IPS DF 6.9 (cell line): ENCODE data around the gene CRNKL1.
A peak's percentile ranks its signal among the peaks of the same experiment; 100 is the strongest.

Source experiments
- DNase-seq: peaks from one replicate; pipeline ENCODE4 v3.0.0-alpha.2; 2013; ENCODE audit warnings: low read depth, low spot score
- H3K27ac ChIP-seq: one replicate; pipeline ENCODE4 v1.5.1; 2013; ENCODE audit warnings: low read length, control low read depth
- H3K27me3 ChIP-seq: 2 replicates; pipeline ENCODE4 v1.6.1; 2013; ENCODE audit warnings: mild to moderate bottlenecking, low read length; ENCODE audit not compliant: control insufficient read depth, insufficient read depth
- H3K36me3 ChIP-seq: 2 replicates; pipeline ENCODE4 v1.6.1; 2013; ENCODE audit warnings: low read length; ENCODE audit not compliant: control insufficient read depth, insufficient read depth
- H3K4me1 ChIP-seq: 2 replicates; pipeline ENCODE4 v1.6.1; 2013; ENCODE audit warnings: low read length; ENCODE audit not compliant: control insufficient read depth, insufficient read depth
- H3K4me3 ChIP-seq: 2 replicates; pipeline ENCODE4 v1.5.1; 2013; ENCODE audit warnings: mild to moderate bottlenecking, low read length
- H3K9me3 ChIP-seq: 2 replicates; pipeline ENCODE4 v1.6.1; 2013; ENCODE audit warnings: low read length, inconsistent platforms; ENCODE audit not compliant: control insufficient read depth, insufficient read depth
- WGBS: extraction: QIAGEN DNeasy Blood & Tissue Kit; methylation state at CpG from one replicate; pipeline ENCODE4 v1.1.7; 2013; ENCODE audit warnings: mixed read lengths, missing lambda C conversion rate; ENCODE audit not compliant: insufficient read length, insufficient coverage; 5-methylcytosine and 5-hydroxymethylcytosine counted together

The CRNKL1 gene

GRCh38 chr20:20052074-20052970 lies at the start of gene CRNKL1, which contains the start of gene CFAP61:
TSS of gene CRNKL1 (minus strand) at chr20:20052466. CDS start at chr20:20052342, 124 bp downstream.
TSS of gene CFAP61 (plus strand) at chr20:20052532. CDS start at chr20:20056654, 4,122 bp downstream.
- WGBS = no CpG with 5 or more reads among the region's 67 CpGs

GRCh38 chr20:20100881-20101280 lies 48.6 kb upstream of the CRNKL1 start:
- H3K27ac ChIP-seq = no peak overlapping the region
- no peak for DNase-seq
- no peaks in the 10 kb centered on the region for H3K27me3 ChIP-seq
- no peaks in the 10 kb centered on the region for H3K36me3 ChIP-seq
- H3K4me3 ChIP-seq = no peak overlapping the region
- no peaks in the 10 kb centered on the region for H3K9me3 ChIP-seq
- no peaks in the 10 kb centered on the region for H3K4me1 ChIP-seq

More at GRCh38 chr20:20052074-20052970, at the start of gene CRNKL1, which contains the start of gene CFAP61:
- Histone ChIP-seq H3K27ac (no peak within 1 kb of the TSS), H3K36me3 (peaks cover 4% of the 10 kb centered on the region; the same call in 1 of the 2 replicates), H3K4me3 (peak within 1 kb of the TSS; percentile 63; the same call in 1 of the 2 replicates), H3K27me3 (no peaks in the 10 kb centered on the region), H3K4me1 (no peaks in the 10 kb centered on the region), H3K9me3 (peaks cover 1% of the 10 kb centered on the region; the same call in 1 of the 2 replicates)
- DNase-seq = peak; percentile 93

GRCh38 chr20:20096421-20096820 lies 44.2 kb upstream of the CRNKL1 start:
- WGBS = no CpG with 5 or more reads among the region's 11 CpGs
- Histone ChIP-seq H3K27ac (no peak overlapping the region), H3K27me3 (no peaks in the 10 kb centered on the region), H3K4me1 (no peaks in the 10 kb centered on the region; the same call in 1 of the 2 replicates), H3K4me3 (no peak overlapping the region), H3K36me3 (no peaks in the 10 kb centered on the region), H3K9me3 (no peaks in the 10 kb centered on the region)
- no peak for DNase-seq

GRCh38 chr20:20095114-20095872 lies 43.0 kb upstream of the CRNKL1 start:
- Histone ChIP-seq H3K27me3 (no peaks in the 10 kb centered on the region), H3K4me3 (no peak overlapping the region), H3K9me3 (no peaks in the 10 kb centered on the region), H3K4me1 (no peaks in the 10 kb centered on the region; the same call in 1 of the 2 replicates), H3K36me3 (no peaks in the 10 kb centered on the region), H3K27ac (no peak overlapping the region)
- no CpG with 5 or more reads among the region's 10 CpGs for WGBS
- DNase-seq = no peak

- no peaks in the 10 kb centered on the region for H3K27me3 ChIP-seq
- H3K4me3 ChIP-seq = no peak overlapping the region
- no peaks in the 10 kb centered on the region for H3K36me3 ChIP-seq
- no peak overlapping the region for H3K27ac ChIP-seq
- DNase-seq = no peak
- no peaks in the 10 kb centered on the region for H3K9me3 ChIP-seq
- no peaks in the 10 kb centered on the region; the same call in 1 of the 2 replicates for H3K4me1 ChIP-seq
- WGBS = no CpG with 5 or more reads among the region's 6 CpGs
Observed at GRCh38 chr20:20094410-20094809, 42.1 kb upstream of the CRNKL1 start.

GRCh38 chr20:20092827-20093226 lies 40.6 kb upstream of the CRNKL1 start:
- no CpG with 5 or more reads among the region's 4 CpGs for WGBS
- H3K9me3 ChIP-seq = no peaks in the 10 kb centered on the region
- H3K27me3 ChIP-seq = no peaks in the 10 kb centered on the region
- H3K36me3 ChIP-seq = no peaks in the 10 kb centered on the region
- DNase-seq = no peak
- no peak overlapping the region for H3K4me3 ChIP-seq
- H3K4me1 ChIP-seq = no peaks in the 10 kb centered on the region; the same call in 1 of the 2 replicates
- no peak overlapping the region for H3K27ac ChIP-seq

GRCh38 chr20:20089939-20090338 lies 37.7 kb upstream of the CRNKL1 start:
- no peak for DNase-seq
- no peaks in the 10 kb centered on the region for H3K27me3 ChIP-seq
- no peaks in the 10 kb centered on the region; the same call in 1 of the 2 replicates for H3K4me1 ChIP-seq
- H3K9me3 ChIP-seq = no peaks in the 10 kb centered on the region
- no CpG with 5 or more reads among the region's 1 CpG for WGBS
- no peak overlapping the region for H3K27ac ChIP-seq
- H3K36me3 ChIP-seq = no peaks in the 10 kb centered on the region
- H3K4me3 ChIP-seq = no peak overlapping the region

- no CpG with 5 or more reads among the region's 4 CpGs for WGBS
- no peaks in the 10 kb centered on the region for H3K9me3 ChIP-seq
Observed at GRCh38 chr20:20089018-20089417, 36.8 kb upstream of the CRNKL1 start.

GRCh38 chr20:20085812-20086211 lies 33.5 kb upstream of the CRNKL1 start:
- Histone ChIP-seq H3K27me3 (no peaks in the 10 kb centered on the region), H3K36me3 (no peaks in the 10 kb centered on the region), H3K4me3 (no peak overlapping the region), H3K27ac (no peak overlapping the region), H3K4me1 (no peaks in the 10 kb centered on the region), H3K9me3 (no peaks in the 10 kb centered on the region)
- no peak for DNase-seq
- WGBS = no CpG with 5 or more reads among the region's 2 CpGs

More at GRCh38 chr20:20089018-20089417, 36.8 kb upstream of the CRNKL1 start:
- Histone ChIP-seq H3K27me3 (no peaks in the 10 kb centered on the region), H3K4me3 (no peak overlapping the region), H3K27ac (no peak overlapping the region), H3K36me3 (no peaks in the 10 kb centered on the region), H3K4me1 (no peaks in the 10 kb centered on the region)
- DNase-seq = no peak

GRCh38 chr20:20085071-20085470 lies 32.8 kb upstream of the CRNKL1 start:
- DNase-seq = no peak
- Histone ChIP-seq H3K9me3 (no peaks in the 10 kb centered on the region), H3K27me3 (no peaks in the 10 kb centered on the region), H3K4me3 (no peak overlapping the region), H3K4me1 (no peaks in the 10 kb centered on the region), H3K36me3 (no peaks in the 10 kb centered on the region), H3K27ac (no peak overlapping the region)
- no CpG with 5 or more reads among the region's 9 CpGs for whole genome bisulfite sequencing
